Nephron progenitor cell (in vitro differentiated cells): ENCODE results near the gene GRB2.
"Not testable (repeated sequence)": the region's sequence is repeated elsewhere in the genome, so short reads cannot be mapped to it uniquely, and the experiment has no call there.

Source experiments
- DNase-seq: peaks from one replicate; pipeline ENCODE4 v3.0.0; 2021
- H3K27ac Mint-ChIP-seq: 2 replicates; pipeline ENCODE4 v1.8.0; 2021; ENCODE audit warnings: mild to moderate bottlenecking, moderate library complexity, mixed read lengths
- H3K27me3 Mint-ChIP-seq: 2 replicates; pipeline ENCODE4 v1.8.0; 2021; ENCODE audit warnings: mild to moderate bottlenecking, low read depth, mixed read lengths; ENCODE audit not compliant: poor library complexity
- H3K36me3 Mint-ChIP-seq: 2 replicates; pipeline ENCODE4 v1.8.0; 2021; ENCODE audit warnings: low read depth, mixed read lengths
- H3K4me1 Mint-ChIP-seq: 2 replicates; pipeline ENCODE4 v1.8.0; 2021; ENCODE audit warnings: mixed read lengths
- H3K4me3 Mint-ChIP-seq: 2 replicates; pipeline ENCODE4 v1.8.0; 2021; ENCODE audit warnings: mild to moderate bottlenecking, moderate library complexity, mixed read lengths
- H3K9me3 Mint-ChIP-seq: 2 replicates; pipeline ENCODE4 v1.8.0; 2021; ENCODE audit warnings: mild to moderate bottlenecking, moderate library complexity, mixed read lengths
- CTCF ChIP-seq: fragments of 200-600 bp; sonication (generic); IDR thresholded peaks from 2 replicates; pipeline ENCODE4 v1.5.0; 2021; ENCODE audit warnings: antibody characterized with exemption

The GRB2 gene

GRCh38 chr17:75301049-75301448 lies 104.4 kb downstream of the GRB2 start:
- Mint-ChIP-seq H3K27ac (no peak overlapping the region), H3K9me3 (no peaks in the 10 kb centered on the region), H3K27me3 (peaks cover 9% of the 10 kb centered on the region), H3K36me3 (no peaks in the 10 kb centered on the region), H3K4me1 (no peaks in the 10 kb centered on the region), H3K4me3 (no peak overlapping the region)
- DNase-seq: no peak
- TF ChIP-seq CTCF: no peak

GRCh38 chr17:75300280-75300679 lies 105.2 kb downstream of the GRB2 start:
- Mint-ChIP-seq H3K27ac (no peak overlapping the region), H3K4me3 (no peak overlapping the region), H3K36me3 (no peaks in the 10 kb centered on the region), H3K4me1 (no peaks in the 10 kb centered on the region), H3K9me3 (no peaks in the 10 kb centered on the region), H3K27me3 (peaks cover 6% of the 10 kb centered on the region)
- TF ChIP-seq CTCF: no peak
- DNase-seq: no peak

GRCh38 chr17:75295201-75296158 lies 110.0 kb downstream of the GRB2 start:
- Mint-ChIP-seq H3K27ac (no peak overlapping the region), H3K27me3 (peaks cover 22% of the 10 kb centered on the region), H3K4me1 (no peaks in the 10 kb centered on the region), H3K36me3 (no peaks in the 10 kb centered on the region), H3K9me3 (no peaks in the 10 kb centered on the region), H3K4me3 (no peak overlapping the region)
- DNase-seq: no peak
- TF ChIP-seq CTCF: no peak

DNA sequence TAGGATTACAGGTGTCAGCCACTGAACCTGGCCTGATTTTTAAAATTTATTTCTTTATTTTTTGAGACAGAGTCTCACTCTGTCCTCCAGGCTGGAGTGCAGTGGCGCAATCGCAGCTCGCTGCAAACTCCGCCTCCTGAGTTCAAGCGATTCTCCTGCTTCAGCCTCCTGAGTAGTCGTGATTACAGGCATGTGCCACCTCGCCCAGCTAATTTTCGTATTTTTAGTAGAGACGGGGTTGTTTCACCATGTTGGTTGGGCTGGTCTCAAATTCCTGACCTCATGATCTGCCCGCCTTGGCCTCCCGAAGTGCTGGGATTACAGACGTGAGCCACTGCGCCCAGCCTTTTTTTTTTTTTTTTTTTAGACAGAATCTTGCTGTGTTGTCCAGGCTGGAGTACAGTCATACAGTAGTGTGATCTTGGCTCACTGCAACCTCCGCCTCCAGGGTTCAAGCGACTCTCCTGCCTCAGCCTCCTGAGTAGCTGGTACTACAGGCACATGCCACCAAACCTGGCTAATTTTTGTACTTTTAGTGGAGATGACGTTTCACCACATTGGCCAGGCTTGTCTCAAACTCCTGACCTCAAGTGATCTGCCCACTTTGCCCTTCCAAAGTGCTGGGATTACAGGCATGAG lies 112.5 kb downstream of the GRB2 start:
- H3K27me3 Mint-ChIP-seq: peaks cover 48% of the 10 kb centered on the region
- H3K36me3 Mint-ChIP-seq, H3K9me3 Mint-ChIP-seq, H3K4me3 Mint-ChIP-seq, DNase-seq, H3K27ac Mint-ChIP-seq: not testable (repeated sequence)
- peaks cover 16% of the 10 kb centered on the region for H3K4me1 Mint-ChIP-seq

DNA sequence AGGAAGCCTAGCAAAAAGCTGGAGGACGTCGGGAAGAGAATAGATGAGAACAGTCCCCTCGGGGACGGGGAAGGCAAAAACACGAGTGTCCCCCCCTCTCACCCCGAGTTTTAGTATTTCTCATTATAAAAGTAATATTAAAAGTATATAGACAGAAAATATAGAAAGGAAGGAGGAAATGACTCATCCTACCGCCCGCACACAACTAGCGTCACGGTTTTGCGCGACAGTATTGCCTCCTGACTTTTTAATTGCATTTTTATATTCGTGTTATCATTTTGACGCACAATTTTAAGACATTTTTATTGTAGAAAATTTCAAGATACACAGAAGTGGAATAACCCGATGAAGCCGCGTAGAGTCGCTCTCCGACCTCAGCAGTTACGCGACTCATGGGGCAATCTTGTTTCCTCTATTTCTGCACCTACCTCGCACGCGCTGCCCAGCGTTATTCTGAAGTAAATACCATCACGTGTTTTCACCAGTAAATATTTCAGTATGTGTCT lies 115.6 kb downstream of the GRB2 start:
- Mint-ChIP-seq H3K9me3 (peaks cover 3% of the 10 kb centered on the region), H3K27ac (peak overlapping the region; percentile 93), H3K27me3 (peaks cover 53% of the 10 kb centered on the region), H3K4me3 (peak overlapping the region; percentile 98), H3K36me3 (no peaks in the 10 kb centered on the region), H3K4me1 (peaks cover 34% of the 10 kb centered on the region)
- TF ChIP-seq CTCF: no peak
- no peak for DNase-seq

DNA sequence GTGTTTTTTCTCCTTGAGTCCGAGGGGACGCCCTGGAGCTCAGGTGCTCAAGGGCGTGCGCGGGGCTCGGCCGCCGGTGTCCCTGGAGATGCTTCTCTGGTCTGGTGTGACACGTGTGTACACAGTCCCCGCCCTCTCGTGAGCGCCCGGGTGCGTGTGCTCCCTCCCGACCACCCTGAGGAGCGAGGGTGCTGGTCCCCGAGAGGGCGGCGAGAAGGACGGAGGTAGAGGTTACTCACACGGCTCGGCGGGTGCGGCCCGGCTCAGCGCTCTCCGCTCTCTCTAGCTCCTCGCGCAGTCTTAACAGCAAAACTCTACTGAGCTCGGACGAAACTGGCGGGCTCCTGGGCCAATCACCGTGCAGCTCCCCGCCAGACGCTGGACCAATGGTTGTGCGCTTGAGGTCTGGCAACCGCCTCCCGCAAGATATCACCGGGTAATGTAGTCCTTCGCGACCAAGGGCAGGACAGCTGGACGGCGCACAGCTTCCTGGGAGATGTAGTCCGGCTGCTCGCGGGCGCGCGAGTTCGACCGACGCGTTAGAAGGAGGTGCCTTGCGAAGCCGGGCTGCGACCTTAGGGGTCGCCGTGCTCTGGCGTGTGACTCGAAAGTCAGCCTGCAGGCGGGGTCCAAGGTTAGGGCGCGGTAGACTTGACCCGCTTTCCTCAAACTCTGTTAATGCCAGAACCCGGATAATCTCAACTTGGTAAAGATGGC lies 116.2 kb downstream of the GRB2 start, which contains the start of gene SLC25A19:
TSS of gene SLC25A19 (minus strand) at position 319 of the 717 bp plus-strand sequence. CDS start 2,669 bp downstream, outside the sequence.
- Mint-ChIP-seq H3K4me1 (peaks cover 34% of the 10 kb centered on the region), H3K27me3 (peaks cover 53% of the 10 kb centered on the region), H3K36me3 (no peaks in the 10 kb centered on the region), H3K4me3 (peak within 1 kb of the TSS; percentile 98), H3K9me3 (peaks cover 3% of the 10 kb centered on the region), H3K27ac (peak within 1 kb of the TSS; percentile 93)
- TF ChIP-seq CTCF: no peak
- DNase-seq: peak; percentile 96
